Measurements from ENCODE around the gene PLCD1.
"Not testable (repeated sequence)": the region's sequence is repeated elsewhere in the genome, so short reads cannot be mapped to it uniquely, and the experiment has no call there.

The PLCD1 gene

GRCh38 chr3:38036906-38037305, 7.5 kb upstream of the PLCD1 start:
- DNase-seq (ENCODE audit: low read depth in 2 of 2) = no peak

- DNase-seq (ENCODE audit: low read depth in 2 of 2) = no peak
These were observed 6.8 kb upstream of the PLCD1 start for GRCh38 chr3:38036286-38036685.

- DNase-seq (ENCODE audit: low read depth in 2 of 2) = not testable (repeated sequence)
These were observed 4.9 kb upstream of the PLCD1 start for GRCh38 chr3:38034335-38034734.

GRCh38 chr3:38033586-38033985, 4.1 kb upstream of the PLCD1 start:
- DNase-seq (ENCODE audit: low read depth in 2 of 2) = not testable (repeated sequence)

- no peak for DNase-seq (ENCODE audit: low read depth in 2 of 2)
These were observed 3.0 kb upstream of the PLCD1 start for GRCh38 chr3:38032328-38032865.

GRCh38 chr3:38031022-38031994, 1.9 kb upstream of the PLCD1 start:
- no peak for DNase-seq (ENCODE audit: low read depth in 2 of 2)

- no peak for DNase-seq (ENCODE audit: low read depth in 2 of 2)
These were observed 932 bp upstream of the PLCD1 start for GRCh38 chr3:38030126-38031021.

- no peak for DNase-seq (ENCODE audit: low read depth in 2 of 2)
These were observed 651 bp downstream of the PLCD1 start for GRCh38 chr3:38028621-38029361.

GRCh38 chr3:38027466-38028465, 1.7 kb downstream of the PLCD1 start:
- no peak for DNase-seq (ENCODE audit: low read depth in 2 of 2)

- no peak for DNase-seq (ENCODE audit: low read depth in 2 of 2)
These were observed 2.6 kb downstream of the PLCD1 start for GRCh38 chr3:38026856-38027255.

GRCh38 chr3:38022896-38023709, 6.3 kb downstream of the PLCD1 start:
- no peak for DNase-seq (ENCODE audit: low read depth in 2 of 2)

- no peak for DNase-seq (ENCODE audit: low read depth in 2 of 2)
These were observed 7.1 kb downstream of the PLCD1 start for GRCh38 chr3:38022301-38022700.

GRCh38 chr3:38021196-38021595, 8.2 kb downstream of the PLCD1 start:
- DNase-seq (ENCODE audit: low read depth in 2 of 2) = no peak

GRCh38 chr3:38020342-38020726, 9.1 kb downstream of the PLCD1 start:
- no peak for DNase-seq (ENCODE audit: low read depth in 2 of 2)

GRCh38 chr3:38019658-38020341, 9.6 kb downstream of the PLCD1 start:
- DNase-seq (ENCODE audit: low read depth in 2 of 2) = no peak

- no peak for DNase-seq (ENCODE audit: low read depth in 2 of 2)
These were observed 10.9 kb downstream of the PLCD1 start for GRCh38 chr3:38018296-38019266.

GRCh38 chr3:38017445-38018295, 11.8 kb downstream of the PLCD1 start:
- no peak for DNase-seq (ENCODE audit: low read depth in 2 of 2)
